Omental fat pad (tissue), 4 donors: ENCODE data around the gene FKBP5. TPM values are rescaled to one million over a fixed set of nuclear protein-coding genes. Genes with fewer than 3 reads are reported as not detected.
"Not testable (repeated sequence)": the region's sequence is repeated elsewhere in the genome, so short reads cannot be mapped to it uniquely, and the experiment has no call there.

Source experiments
- ATAC-seq: fragments of 150-250 bp; one replicate; pipeline ENCODE4 v1.9.1; 2016; ENCODE audit warnings: mild to moderate bottlenecking, moderate library complexity; ENCODE audit not compliant: low FRiP score
- DNase-seq: peaks from one replicate; pipeline ENCODE4 v3.0.0-alpha.2; 2019; ENCODE audit warnings: low spot score
- CTCF ChIP-seq, 3 donors: fragments of 450-650 bp; IDR thresholded peaks; one replicate each; pipeline ENCODE4 v1.5.1; 2016 to 2017; ENCODE audit warnings: antibody characterized with exemption in 3 of 3, mild to moderate bottlenecking in 3 of 3, moderate library complexity in 2 of 3
- total RNA-seq, 4 donors: library from RNA; depleted of rRNA; stranded (reverse); fragments of >200 nt; gene quantifications; one replicate each; pipeline ENCODE4 v1.1.0, GENCODE V29; 2016

FKBP5 gene
- total RNA-seq, 4 donors from 2014 or later = 257 to 722 (median 366) TPM

GRCh38 chr6:35602133-35602946, 86.4 kb downstream of the FKBP5 start:
- no peak for TF ChIP-seq CTCF (IDR thresholded peaks at IDR 0.05)

GRCh38 chr6:35601331-35602132, 87.2 kb downstream of the FKBP5 start:
- no peak for TF ChIP-seq CTCF (IDR thresholded peaks at IDR 0.05)
- DNase-seq (no peak), ATAC-seq (peak; percentile 68)

More at GRCh38 chr6:35602133-35602946, 86.4 kb downstream of the FKBP5 start:
- ATAC-seq (peak; percentile 82), DNase-seq (no peak)

- DNase-seq = no peak
- TF ChIP-seq CTCF (IDR thresholded peaks at IDR 0.05) = no peak
- ATAC-seq = no peak
Measured at GRCh38 chr6:35600659-35601125, 88.0 kb downstream of the FKBP5 start.

- ATAC-seq (no peak), DNase-seq (no peak)
- TF ChIP-seq CTCF (IDR thresholded peaks at IDR 0.05) = no peak
Measured at GRCh38 chr6:35599761-35600658, 88.7 kb downstream of the FKBP5 start.

- not testable (repeated sequence) for ATAC-seq
Measured at GRCh38 chr6:35598621-35599020, 90.1 kb downstream of the FKBP5 start.

GRCh38 chr6:35596448-35597442, 92.0 kb downstream of the FKBP5 start:
- no peak for TF ChIP-seq CTCF (IDR thresholded peaks at IDR 0.05)
- no peak for DNase-seq
- peak; percentile 16 for ATAC-seq

More at GRCh38 chr6:35598621-35599020, 90.1 kb downstream of the FKBP5 start:
- not testable (repeated sequence) for DNase-seq
